Liver (tissue), 3 donors: Measurements from ENCODE around the gene SEPTIN5.

Experiments used
- CTCF ChIP-seq: fragments of 150-350 bp; IDR thresholded peaks from 2 replicates; pipeline ENCODE4 v1.5.1; 2017; ENCODE audit warnings: improper control_type of control experiment, low read depth, low read length; ENCODE audit not compliant: missing input control
- GABPA ChIP-seq, 2 donors: IDR thresholded peaks in 1 of 2; conservative IDR thresholded peaks in 1 of 2; 2 replicates each; pipeline ENCODE4 v1.6.1; 2016; ENCODE audit warnings: antibody characterized with exemption in 2 of 2, mild to moderate bottlenecking in 1 of 2, moderate library complexity in 1 of 2
- JUND ChIP-seq, 2 donors: IDR thresholded peaks; 2 replicates each; pipeline ENCODE4 v1.6.1; 2016; ENCODE audit warnings: antibody characterized with exemption in 2 of 2
- MAX ChIP-seq: IDR thresholded peaks from 2 replicates; pipeline ENCODE4 v1.6.1; 2016; ENCODE audit warnings: antibody characterized with exemption
- RAD21 ChIP-seq, 2 donors: IDR thresholded peaks; 2 replicates each; pipeline ENCODE4 v1.6.1; 2016; ENCODE audit warnings: antibody characterized with exemption in 2 of 2, mild to moderate bottlenecking in 2 of 2
- RXRA ChIP-seq, 2 donors: IDR thresholded peaks; 2 replicates each; pipeline ENCODE4 v1.6.1; 2017 to 2018; ENCODE audit warnings: antibody characterized with exemption in 2 of 2, mild to moderate bottlenecking in 1 of 2
- donor health status: healthy.
- donor health status: healthy.

GRCh38 chr22:19746726-19747125 lies 32.4 kb downstream of the SEPTIN5 start:
- TF ChIP-seq CTCF (no peak), MAX (no peak), RXRA (IDR thresholded peaks at IDR 0.05) (no peak), JUND (IDR thresholded peaks at IDR 0.05) (no peak), GABPA (IDR thresholded peaks at IDR 0.05 in 1 of 2, conservative IDR thresholded peaks at IDR 0.05 in 1 of 2) (no peak), RAD21 (IDR thresholded peaks at IDR 0.05) (no peak)
